Activated T-cell treated with anti-CD3 and anti-CD28 coated beads for 4 hours (primary cell): ENCODE data around the gene UBE2L6.

Source experiments
- DNase-seq: peaks from one replicate; pipeline ENCODE4 v3.0.0-alpha.2; 2020

The UBE2L6 gene

GRCh38 chr11:57527056-57527631 lies 40.3 kb downstream of the UBE2L6 start:
- peak; percentile 68 for DNase-seq

- no peak for DNase-seq
Observed at GRCh38 chr11:57523419-57523818, 44.1 kb downstream of the UBE2L6 start.

GRCh38 chr11:57521116-57521515 lies 46.4 kb downstream of the UBE2L6 start:
- DNase-seq, result no peak

GRCh38 chr11:57516061-57516443 lies 51.4 kb downstream of the UBE2L6 start:
- no peak for DNase-seq

- DNase-seq, result peak; percentile 24
Observed at GRCh38 chr11:57515332-57516060, 52.0 kb downstream of the UBE2L6 start, which contains the start of gene SLC43A1. Gene SLC43A1, minus strand, starts transcription at chr11:57515702. Its CDS starts 1,591 bp downstream, at chr11:57514111.

GRCh38 chr11:57514538-57515331 lies 52.7 kb downstream of the UBE2L6 start:
- DNase-seq, result peak; percentile 39

GRCh38 chr11:57513911-57514537 lies 53.4 kb downstream of the UBE2L6 start:
- DNase-seq, result no peak

- DNase-seq, result no peak
Observed at GRCh38 chr11:57513452-57513795, 54.0 kb downstream of the UBE2L6 start.

GRCh38 chr11:57512646-57513451 lies 54.6 kb downstream of the UBE2L6 start:
- DNase-seq, result no peak

GRCh38 chr11:57511741-57512430 lies 55.6 kb downstream of the UBE2L6 start:
- no peak for DNase-seq

- no peak for DNase-seq
Observed at GRCh38 chr11:57508341-57509170, 58.9 kb downstream of the UBE2L6 start.

- DNase-seq, result no peak
Observed at GRCh38 chr11:57506522-57506921, 61.0 kb downstream of the UBE2L6 start.

GRCh38 chr11:57504511-57504910 lies 63.0 kb downstream of the UBE2L6 start:
- DNase-seq, result no peak

- no peak for DNase-seq
Observed at GRCh38 chr11:57502870-57503269, 64.6 kb downstream of the UBE2L6 start.

GRCh38 chr11:57502376-57502775 lies 65.1 kb downstream of the UBE2L6 start:
- DNase-seq, result no peak

- DNase-seq, result no peak
Observed at GRCh38 chr11:57501953-57502352, 65.5 kb downstream of the UBE2L6 start.
